OCI-LY3 (cell line): Measurements from ENCODE around the gene CES3.

ENCODE experiments used
- H2AFZ ChIP-seq: fragments of 200-600, 300-600 bp; shearing (Covaris generic); 2 replicates; pipeline ENCODE4 v1.6.0; 2014; ENCODE audit warnings: antibody characterized with exemption, low read depth, low read length
- H3K27ac ChIP-seq: fragments of 200-600, 300-600 bp; sonication (generic); 2 replicates; pipeline ENCODE4 v1.5.1; 2014; ENCODE audit warnings: mild to moderate bottlenecking, low read length, moderate library complexity, mixed read lengths
- H3K27me3 ChIP-seq: fragments of 200-600, 300-600 bp; sonication (generic); 2 replicates; pipeline ENCODE4 v1.6.1; 2014; ENCODE audit warnings: low read depth, low read length, mixed read lengths
- H3K36me3 ChIP-seq: fragments of 200-600, 300-600 bp; sonication (generic); replicated peaks from 2 replicates; pipeline ENCODE3; 2014; ENCODE audit warnings: low read depth, low read length, mixed read lengths
- H3K4me1 ChIP-seq: fragments of 300-600, 200-600 bp; sonication (generic); 2 replicates; pipeline ENCODE4 v1.6.1; 2014; ENCODE audit warnings: low read length, mixed read lengths
- H3K4me2 ChIP-seq: fragments of 200-600, 300-600 bp; sonication (generic); 2 replicates; pipeline ENCODE4 v1.6.1; 2014; ENCODE audit warnings: low read length, mixed read lengths
- H3K4me3 ChIP-seq: fragments of 300-600, 200-600 bp; sonication (generic); 2 replicates; pipeline ENCODE4 v1.5.1; 2014; ENCODE audit warnings: antibody characterized with exemption, mild to moderate bottlenecking, low read length, moderate library complexity
- H3K79me2 ChIP-seq: fragments of 300-600, 200-600 bp; shearing (Covaris generic); 2 replicates; pipeline ENCODE4 v1.6.1; 2014; ENCODE audit warnings: mild to moderate bottlenecking, low read length, mixed read lengths
- H3K9ac ChIP-seq: fragments of 300-600, 200-600 bp; shearing (Covaris generic); 2 replicates; pipeline ENCODE4 v1.6.0; 2014; ENCODE audit warnings: mild to moderate bottlenecking, low read length, moderate library complexity
- H3K9me3 ChIP-seq: fragments of 200-600, 300-600 bp; shearing (Covaris generic); 2 replicates; pipeline ENCODE4 v1.6.1; 2014; ENCODE audit warnings: low read length, mixed read lengths; ENCODE audit not compliant: insufficient read depth
- H4K20me1 ChIP-seq: fragments of 200-600, 300-600 bp; sonication (generic); 2 replicates; pipeline ENCODE4 v1.6.1; 2016; ENCODE audit warnings: low read length, mixed read lengths; ENCODE audit not compliant: insufficient read depth
- CTCF ChIP-seq: fragments of 200-600, 300-600 bp; sonication (generic); IDR thresholded peaks from 2 replicates; pipeline ENCODE4 v1.5.1; 2014; ENCODE audit warnings: antibody characterized with exemption, low read length, low read depth
- EZH2phosphoT487 ChIP-seq: fragments of 200-600 bp; shearing (Covaris generic); IDR thresholded peaks from 2 replicates; pipeline ENCODE4 v1.6.1; 2018; ENCODE audit warnings: antibody characterized with exemption, mixed run types, low read depth

Gene CES3

GRCh38 chr16:66918355-66918754, 42.7 kb upstream of the CES3 start:
- H3K36me3 ChIP-seq, result no peaks in the 10 kb centered on the region
- TF ChIP-seq CTCF (no peak), EZH2phosphoT487 (no peak)
- H3K79me2 ChIP-seq, result no peaks in the 10 kb centered on the region

DNA sequence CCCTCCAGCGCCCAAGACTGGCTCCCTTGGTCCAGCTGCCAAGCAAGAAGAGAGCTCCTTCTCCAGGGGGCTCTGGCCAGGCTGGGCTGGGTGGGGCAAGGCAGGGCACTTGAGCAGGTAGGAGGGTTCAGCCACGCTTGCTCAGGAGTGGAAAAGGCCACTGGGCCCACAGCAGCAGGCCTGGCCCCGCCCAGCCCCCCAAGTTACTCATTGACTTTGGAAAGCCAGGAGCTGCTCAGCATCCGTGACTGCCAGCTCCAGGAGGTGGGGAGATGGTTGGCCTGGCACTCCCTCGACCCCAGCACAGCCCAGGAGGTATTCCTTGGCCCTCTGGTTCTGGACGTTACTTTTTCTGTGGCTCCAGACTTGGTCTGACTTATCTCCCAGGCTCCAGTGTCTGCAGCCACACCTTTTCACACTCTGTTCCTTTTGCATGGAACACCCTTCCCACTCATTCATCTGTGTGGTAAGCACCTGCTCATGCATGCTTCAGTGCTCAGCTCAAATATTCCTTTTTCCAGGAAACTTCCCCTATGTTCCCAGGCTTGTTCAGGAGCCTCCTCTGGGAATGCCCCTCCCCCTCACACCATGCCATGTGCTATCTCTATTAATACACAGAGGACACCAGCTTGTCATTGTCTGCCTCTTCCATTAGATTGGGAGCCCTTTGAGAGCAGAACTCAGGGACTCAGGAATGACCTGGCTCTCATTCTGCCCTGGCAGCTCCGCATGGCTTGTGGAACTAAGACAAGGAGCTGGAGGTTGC, 42.1 kb upstream of the CES3 start, which contains the start of gene CDH16:
CDH16 (minus strand) TSS at position 83 of the 766 bp plus-strand sequence. CDS start 820 bp downstream, outside the sequence.
- 0 out of 2 replicates have a peak, but pooled peaks cover 3% of the 10 kb centered on the region for H3K4me1 ChIP-seq
- 0 out of 2 replicates have a peak, but pooled peaks cover 8% of the 10 kb centered on the region for H3K27me3 ChIP-seq
- no peak within 1 kb of the TSS for H2AFZ ChIP-seq
- H3K4me2 ChIP-seq, result no peak within 1 kb of the TSS
- no peaks in the 10 kb centered on the region for H3K9me3 ChIP-seq
- no peaks in the 10 kb centered on the region for H3K36me3 ChIP-seq
- H3K27ac ChIP-seq, result no peak within 1 kb of the TSS
- H3K79me2 ChIP-seq, result no peaks in the 10 kb centered on the region
- no peak within 1 kb of the TSS for H3K9ac ChIP-seq
- no peaks in the 10 kb centered on the region for H4K20me1 ChIP-seq
- TF ChIP-seq CTCF (no peak), EZH2phosphoT487 (no peak)
- no peak within 1 kb of the TSS for H3K4me3 ChIP-seq

More at GRCh38 chr16:66918355-66918754, 42.7 kb upstream of the CES3 start:
- Histone ChIP-seq H3K27me3 (0 out of 2 replicates have a peak, but pooled peaks cover 8% of the 10 kb centered on the region), H3K4me3 (no peak overlapping the region), H2AFZ (no peak overlapping the region), H3K4me2 (no peak overlapping the region), H3K27ac (no peak overlapping the region), H3K9me3 (no peaks in the 10 kb centered on the region), H4K20me1 (no peaks in the 10 kb centered on the region), H3K4me1 (0 out of 2 replicates have a peak, but pooled peaks cover 3% of the 10 kb centered on the region), H3K9ac (no peak overlapping the region)

GRCh38 chr16:66919569-66920298, 41.3 kb upstream of the CES3 start:
- no peak overlapping the region for H3K4me3 ChIP-seq
- H3K4me2 ChIP-seq, result no peak overlapping the region
- H3K79me2 ChIP-seq, result no peaks in the 10 kb centered on the region
- no peak overlapping the region for H3K27ac ChIP-seq
- H4K20me1 ChIP-seq, result no peaks in the 10 kb centered on the region
- no peak overlapping the region for H2AFZ ChIP-seq
- H3K9ac ChIP-seq, result no peak overlapping the region
- 0 out of 2 replicates have a peak, but pooled peaks cover 8% of the 10 kb centered on the region for H3K27me3 ChIP-seq
- H3K36me3 ChIP-seq, result no peaks in the 10 kb centered on the region
- TF ChIP-seq EZH2phosphoT487 (no peak), CTCF (no peak)
- H3K9me3 ChIP-seq, result no peaks in the 10 kb centered on the region
- 0 out of 2 replicates have a peak, but pooled peaks cover 3% of the 10 kb centered on the region for H3K4me1 ChIP-seq

- no peak overlapping the region for H3K9ac ChIP-seq
- H3K4me1 ChIP-seq, result 0 out of 2 replicates have a peak, but pooled peaks cover 3% of the 10 kb centered on the region
- TF ChIP-seq CTCF (no peak), EZH2phosphoT487 (no peak)
- no peaks in the 10 kb centered on the region for H3K9me3 ChIP-seq
- no peak overlapping the region for H3K4me3 ChIP-seq
- H3K27me3 ChIP-seq, result 0 out of 2 replicates have a peak, but pooled peaks cover 8% of the 10 kb centered on the region
- H3K4me2 ChIP-seq, result no peak overlapping the region
- H4K20me1 ChIP-seq, result no peaks in the 10 kb centered on the region
- H3K79me2 ChIP-seq, result no peaks in the 10 kb centered on the region
- no peaks in the 10 kb centered on the region for H3K36me3 ChIP-seq
- H2AFZ ChIP-seq, result no peak overlapping the region
- H3K27ac ChIP-seq, result no peak overlapping the region
Measured at GRCh38 chr16:66920299-66920590, 40.8 kb upstream of the CES3 start.
